DMS53 treated with DMSO at 0.1 percent for 48 hours (cell line): ENCODE data around the gene CYP2E1.
"Not testable (repeated sequence)": the region's sequence is repeated elsewhere in the genome, so short reads cannot be mapped to it uniquely, and the experiment has no call there.

Source experiments
- DNase-seq: peaks from one replicate; lab custom pipeline; 2025; ENCODE audit not compliant: unreplicated experiment; lab: John Stamatoyannopoulos, UW

The CYP2E1 gene

DNA sequence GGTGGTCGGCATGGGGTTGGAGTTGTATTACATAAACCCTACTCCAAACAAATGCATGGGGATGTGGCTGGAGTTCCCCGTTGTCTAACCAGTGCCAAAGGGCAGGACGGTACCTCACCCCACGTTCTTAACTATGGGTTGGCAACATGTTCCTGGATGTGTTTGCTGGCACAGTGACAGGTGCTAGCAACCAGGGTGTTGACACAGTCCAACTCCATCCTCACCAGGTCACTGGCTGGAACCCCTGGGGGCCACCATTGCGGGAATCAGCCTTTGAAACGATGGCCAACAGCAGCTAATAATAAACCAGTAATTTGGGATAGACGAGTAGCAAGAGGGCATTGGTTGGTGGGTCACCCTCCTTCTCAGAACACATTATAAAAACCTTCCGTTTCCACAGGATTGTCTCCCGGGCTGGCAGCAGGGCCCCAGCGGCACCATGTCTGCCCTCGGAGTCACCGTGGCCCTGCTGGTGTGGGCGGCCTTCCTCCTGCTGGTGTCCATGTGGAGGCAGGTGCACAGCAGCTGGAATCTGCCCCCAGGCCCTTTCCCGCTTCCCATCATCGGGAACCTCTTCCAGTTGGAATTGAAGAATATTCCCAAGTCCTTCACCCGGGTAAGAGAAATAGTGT lies at the start of gene CYP2E1:
CYP2E1 (plus strand) TSS at position 407 of the 632 bp plus-strand sequence; CDS start at position 440, 33 bp downstream.
- no peak for DNase-seq

DNA sequence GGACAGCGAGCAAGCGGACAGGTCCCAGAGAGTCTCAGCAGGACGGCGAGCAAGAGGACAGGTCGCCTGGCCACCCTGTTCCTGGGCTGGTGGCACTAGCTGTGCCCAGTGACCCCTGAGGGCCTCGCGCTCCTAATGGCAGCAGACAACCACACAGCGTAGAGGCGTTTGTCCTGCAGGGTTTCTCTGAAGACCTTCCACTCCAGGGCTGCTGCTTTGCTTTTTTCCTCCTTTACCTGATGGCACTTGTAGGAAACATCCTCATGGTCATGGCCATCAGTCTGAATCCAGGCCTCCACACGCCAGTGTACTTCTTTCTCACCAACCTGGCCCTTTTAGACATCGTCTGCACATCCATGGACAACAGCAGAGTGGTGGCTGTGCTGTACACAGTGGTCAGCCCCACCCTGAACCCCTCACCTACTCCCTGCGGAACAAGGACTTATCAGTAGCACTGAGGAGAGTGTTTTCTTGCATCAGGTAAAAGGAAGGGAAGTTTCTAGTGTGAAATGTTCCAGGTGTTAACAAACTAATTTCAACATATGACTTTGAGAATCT lies 46.0 kb upstream of the CYP2E1 start:
- DNase-seq, result no peak

DNA sequence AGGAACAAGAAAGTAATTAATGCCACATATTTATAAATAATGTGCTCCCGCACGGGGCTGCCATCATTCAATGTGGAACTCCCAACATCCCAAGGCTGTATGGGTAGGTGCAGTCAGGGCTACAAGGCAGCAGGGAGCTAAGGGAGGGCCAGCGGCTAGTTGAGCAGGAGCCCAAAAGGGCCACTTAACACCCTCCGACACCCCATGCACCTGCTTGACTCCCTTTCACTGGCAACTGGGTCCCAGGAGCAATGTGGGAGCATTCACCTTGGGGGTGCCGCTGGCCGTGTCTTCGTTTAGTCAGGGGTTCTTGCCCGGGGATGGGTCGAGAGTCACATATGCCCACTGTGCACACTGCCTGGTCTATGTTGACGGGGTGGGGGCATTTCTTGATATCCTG lies 45.5 kb upstream of the CYP2E1 start:
- no peak for DNase-seq

DNA sequence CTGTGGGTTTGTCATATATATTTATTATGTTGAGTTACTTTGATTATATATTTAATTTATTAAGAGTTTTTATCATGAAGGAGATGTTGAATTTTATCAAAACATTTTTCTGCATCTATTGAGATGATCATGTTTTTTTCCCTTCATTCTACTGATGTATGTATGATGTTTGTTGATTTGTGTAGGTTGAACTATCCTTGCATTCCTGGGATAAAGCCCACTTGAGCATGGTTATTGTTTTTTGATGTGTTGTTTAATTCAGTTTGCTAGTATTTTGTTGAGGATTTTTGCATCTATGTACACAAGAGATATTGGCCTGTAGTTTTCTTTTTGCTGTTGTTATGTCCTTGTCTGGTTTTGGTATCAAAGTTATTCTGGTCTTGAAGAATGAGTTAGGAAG lies 42.3 kb upstream of the CYP2E1 start:
- no peak for DNase-seq

DNA sequence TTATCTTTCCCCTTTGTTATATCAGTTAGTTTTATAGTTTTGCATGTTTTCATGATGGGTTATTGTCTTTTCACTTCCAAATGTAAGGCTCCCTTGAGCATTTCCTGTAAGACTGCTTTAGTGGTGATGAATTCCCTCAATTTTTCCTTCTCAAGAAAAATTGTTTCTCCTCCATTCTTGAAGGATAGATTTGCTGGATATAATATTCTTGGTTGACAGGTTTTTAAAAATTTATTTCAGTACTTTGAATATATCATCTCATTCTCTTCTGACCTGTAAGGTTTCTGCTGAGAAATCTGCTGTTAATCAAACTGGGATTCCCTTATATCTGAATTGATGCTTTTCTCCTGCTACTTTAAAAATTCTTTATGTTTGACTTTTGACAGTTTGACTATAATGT lies 40.1 kb upstream of the CYP2E1 start:
- no peak for DNase-seq

DNA sequence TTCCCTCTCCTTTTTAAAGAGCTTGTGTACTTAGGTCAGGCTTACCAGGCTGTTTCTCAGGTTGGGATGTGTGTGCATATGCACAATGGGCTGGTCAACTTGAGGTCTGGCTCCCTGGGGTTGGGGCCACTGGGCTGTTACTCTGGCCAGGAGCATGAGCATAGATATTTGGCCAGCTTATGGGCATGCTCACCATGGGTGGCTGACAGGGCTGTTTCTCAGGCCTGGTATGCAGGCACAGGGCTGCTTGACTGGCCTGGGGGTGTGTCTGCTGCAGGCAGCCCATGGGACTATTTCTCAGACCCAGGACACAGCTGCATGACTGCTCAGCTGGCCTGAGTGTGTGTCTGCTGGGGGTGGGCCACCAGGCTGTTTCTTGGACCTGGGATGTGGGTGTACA lies 38.8 kb upstream of the CYP2E1 start:
- no peak for DNase-seq

DNA sequence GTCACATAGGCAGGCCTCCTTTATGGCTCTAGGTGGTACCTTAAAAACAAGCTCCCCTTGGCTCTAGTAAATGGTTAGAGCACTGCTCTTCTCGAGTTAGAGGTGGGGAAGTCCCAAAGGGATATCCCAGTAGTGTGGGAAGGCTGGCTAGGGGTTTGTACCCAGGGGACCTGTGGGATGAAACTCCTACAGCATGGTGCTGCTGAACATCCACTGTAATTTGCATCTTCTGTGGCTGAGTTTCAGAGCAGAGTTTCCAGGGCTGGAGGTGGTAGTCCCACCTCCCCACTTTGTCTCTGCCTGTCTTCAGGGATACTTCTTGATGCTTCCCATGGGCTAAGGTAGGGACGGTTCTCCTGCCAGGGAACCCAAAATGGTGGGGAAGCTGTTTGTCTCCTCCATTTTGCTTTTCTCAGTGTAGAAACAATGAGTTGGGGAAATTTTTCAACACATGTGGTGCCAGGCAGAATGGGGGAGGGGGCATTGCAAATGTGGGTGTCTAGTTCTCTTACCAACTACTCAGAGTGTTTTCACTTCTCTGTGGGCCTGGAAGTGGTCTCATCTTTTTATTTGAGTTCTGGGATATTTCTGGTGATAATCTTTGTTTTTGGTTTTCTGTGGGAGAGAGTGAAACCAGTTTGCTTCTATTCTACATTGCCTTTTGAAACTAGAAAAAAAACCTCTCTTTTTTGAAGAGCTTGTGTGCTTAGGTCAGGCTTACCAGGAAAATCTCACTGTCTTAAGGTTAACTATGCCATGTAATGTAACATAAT lies 37.2 kb upstream of the CYP2E1 start:
- DNase-seq, result no peak

DNA sequence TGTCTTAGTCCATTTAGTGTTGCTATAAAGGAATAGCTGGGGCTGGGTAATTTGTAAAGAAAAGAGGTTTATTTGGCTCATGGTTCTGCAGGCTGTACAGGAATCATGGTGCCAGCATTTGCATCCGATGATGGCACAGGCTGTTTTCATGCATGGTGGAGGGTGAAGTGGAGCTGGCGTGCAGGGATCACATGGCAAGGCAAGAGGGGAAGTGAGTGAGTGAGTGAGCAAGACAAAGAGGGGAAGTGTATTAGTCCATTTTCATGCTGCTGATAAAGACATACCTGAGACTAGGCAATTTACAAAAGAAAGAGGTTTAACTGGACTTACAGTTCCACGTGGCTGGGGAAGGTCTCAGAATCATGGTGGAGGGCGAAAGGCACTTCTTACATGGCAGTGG lies 33.6 kb upstream of the CYP2E1 start:
- DNase-seq, result not testable (repeated sequence)

DNA sequence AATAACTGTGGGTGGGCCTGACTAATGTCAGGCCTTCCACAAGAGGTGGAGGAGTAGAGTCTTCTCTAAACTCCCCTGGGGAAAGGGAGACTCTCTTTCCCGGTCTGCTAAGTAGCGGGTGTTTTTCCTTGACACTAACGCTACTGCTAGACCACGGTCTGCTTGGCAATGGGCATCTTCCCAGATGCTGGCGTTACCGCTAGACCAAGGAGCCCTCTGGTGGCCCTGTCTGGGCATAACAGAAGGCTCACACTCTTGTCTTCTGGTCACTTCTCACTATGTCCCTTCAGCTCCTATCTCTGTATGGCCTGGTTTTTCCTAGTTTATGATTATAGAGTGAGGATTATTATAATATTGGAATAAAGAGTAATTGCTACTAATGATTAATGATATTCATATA lies 29.8 kb upstream of the CYP2E1 start:
- DNase-seq, result not testable (repeated sequence)

DNA sequence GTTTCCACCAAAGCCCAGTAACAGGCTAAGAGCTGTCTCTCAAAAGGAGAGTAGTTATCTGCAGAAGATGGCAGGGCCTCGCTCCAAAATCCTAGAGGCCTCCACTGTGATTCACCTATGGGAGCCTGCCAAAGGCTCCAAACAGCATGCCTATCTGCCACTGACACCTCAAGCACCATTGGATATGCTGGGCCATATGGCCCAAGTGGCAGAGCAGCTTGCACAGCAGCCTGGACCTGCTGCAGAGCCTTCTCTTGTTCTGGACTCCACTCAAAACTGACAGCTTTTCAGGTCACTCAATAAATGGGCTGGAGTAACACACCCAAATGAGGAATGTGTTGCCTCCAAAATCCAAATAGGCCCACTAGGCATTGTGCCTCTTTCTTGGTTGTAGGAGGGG lies 28.0 kb upstream of the CYP2E1 start:
- not testable (repeated sequence) for DNase-seq

DNA sequence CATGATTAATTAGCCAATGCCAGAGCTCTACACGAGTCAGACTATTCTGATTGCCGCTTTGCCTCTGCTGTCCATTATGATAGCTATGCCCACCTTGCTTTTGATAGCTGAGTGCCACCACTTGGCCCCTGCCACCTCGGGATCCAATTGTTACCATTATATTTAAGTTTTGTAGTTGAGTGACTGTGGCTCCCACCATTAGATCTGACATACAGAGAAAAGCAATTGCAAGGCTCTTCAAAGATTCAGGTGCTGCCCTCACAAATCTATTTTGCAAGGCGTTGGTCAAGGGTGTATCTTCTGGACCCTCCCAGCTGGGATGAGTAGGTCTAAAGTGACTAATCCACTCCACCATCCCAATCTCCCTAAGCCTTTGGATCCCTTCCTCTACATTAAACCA lies 26.3 kb upstream of the CYP2E1 start:
- DNase-seq, result not testable (repeated sequence)

DNA sequence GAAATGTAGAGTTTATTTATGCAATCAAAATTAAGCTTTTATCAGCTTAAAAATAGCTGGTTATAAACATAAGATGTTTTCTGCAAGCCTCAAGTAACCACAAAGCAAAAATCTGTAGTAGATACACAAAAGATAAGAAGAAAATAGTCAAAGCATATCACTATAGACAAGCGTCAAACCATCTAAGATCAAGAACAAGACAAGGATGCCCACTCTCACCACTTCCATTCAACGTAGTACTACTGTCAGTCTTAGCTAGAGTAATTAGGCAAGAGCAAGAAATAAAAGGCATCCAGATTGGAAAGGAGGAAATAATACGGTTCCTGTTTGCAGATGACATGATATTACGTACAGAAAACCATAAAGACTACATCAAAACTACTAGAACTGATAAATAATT lies 17.5 kb upstream of the CYP2E1 start:
- DNase-seq, result no peak

DNA sequence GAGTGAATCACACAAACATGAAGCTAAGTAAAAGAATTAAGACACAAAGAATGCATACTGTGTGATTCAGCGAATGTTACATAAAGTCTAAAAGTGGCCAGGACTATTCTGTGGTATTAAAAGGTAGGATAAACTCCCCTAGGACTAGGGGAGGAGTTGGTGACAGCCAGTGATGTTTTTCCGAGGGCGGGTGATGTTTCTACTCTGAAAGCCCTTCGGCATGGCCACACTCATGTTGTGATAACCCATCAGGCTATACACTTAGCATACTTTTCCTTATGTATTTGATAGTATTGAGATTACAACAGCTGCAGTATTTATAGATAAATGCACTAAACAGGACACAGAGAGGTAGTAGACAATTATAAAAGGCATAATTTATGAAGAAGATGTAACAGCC lies 15.8 kb upstream of the CYP2E1 start:
- no peak for DNase-seq

DNA sequence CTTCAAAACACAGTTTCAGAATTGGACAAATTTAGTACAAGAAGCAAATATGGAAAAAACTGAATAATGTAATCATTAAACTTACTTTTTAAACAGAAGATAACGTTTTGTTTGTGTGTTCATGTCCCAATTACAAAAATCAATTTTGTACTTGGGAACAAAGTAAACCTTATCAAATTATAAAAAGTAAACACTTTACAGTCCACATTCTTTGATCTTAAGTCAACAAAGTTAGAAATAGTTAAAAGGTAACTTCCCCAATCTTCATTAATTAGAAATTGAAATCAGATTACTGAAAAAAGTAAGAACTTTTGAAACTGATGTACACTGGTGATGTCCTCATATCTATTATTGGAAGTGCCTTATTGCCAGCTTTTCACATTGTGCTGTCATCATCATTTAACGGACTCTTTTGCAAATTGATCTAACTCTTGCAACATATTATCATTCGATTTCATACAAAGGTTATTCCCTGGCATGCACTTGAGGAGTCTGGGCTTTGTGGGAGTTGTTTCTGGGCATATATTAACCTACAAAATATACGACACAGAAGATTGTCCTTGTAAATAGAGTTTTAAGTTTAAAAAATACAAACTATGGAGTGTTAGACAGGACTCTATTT lies 15.1 kb upstream of the CYP2E1 start:
- no peak for DNase-seq

DNA sequence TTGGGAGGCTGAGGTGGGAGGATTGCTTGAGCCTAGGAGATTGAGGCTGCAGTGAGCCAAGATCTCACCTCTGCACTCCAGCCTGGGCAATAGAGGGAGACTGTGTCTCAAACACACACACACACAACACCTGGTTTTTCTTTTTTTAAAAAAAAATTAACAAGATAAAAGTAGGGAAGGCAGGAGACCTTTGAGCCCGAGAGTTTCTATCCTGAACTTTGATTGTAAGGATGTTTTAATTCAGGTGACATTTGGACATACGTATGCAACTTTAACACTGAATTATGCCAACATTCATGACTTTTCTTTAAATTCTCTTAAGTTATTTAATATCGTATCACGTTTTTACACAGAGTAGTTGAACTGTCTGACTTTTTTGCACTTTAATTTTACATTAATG lies 11.7 kb upstream of the CYP2E1 start:
- DNase-seq, result no peak

DNA sequence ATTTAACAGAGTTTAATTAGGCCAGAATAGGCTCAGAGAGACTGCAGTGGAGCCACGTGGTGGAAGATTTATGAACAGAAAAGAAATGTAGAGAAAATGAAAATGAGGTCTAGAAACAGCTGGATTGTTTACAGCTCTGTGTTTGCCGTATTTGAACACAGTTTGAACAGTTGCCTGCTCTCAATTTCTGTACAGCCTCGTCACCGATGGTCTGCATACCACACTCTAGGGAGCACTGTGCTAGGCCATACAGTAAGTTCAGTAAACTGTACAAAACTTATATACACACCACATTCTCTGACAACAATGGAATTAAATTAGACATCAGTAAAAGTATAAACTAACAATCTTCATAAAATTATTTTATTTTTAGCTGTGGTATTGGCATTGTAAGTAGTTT lies 11.1 kb upstream of the CYP2E1 start:
- no peak for DNase-seq

DNA sequence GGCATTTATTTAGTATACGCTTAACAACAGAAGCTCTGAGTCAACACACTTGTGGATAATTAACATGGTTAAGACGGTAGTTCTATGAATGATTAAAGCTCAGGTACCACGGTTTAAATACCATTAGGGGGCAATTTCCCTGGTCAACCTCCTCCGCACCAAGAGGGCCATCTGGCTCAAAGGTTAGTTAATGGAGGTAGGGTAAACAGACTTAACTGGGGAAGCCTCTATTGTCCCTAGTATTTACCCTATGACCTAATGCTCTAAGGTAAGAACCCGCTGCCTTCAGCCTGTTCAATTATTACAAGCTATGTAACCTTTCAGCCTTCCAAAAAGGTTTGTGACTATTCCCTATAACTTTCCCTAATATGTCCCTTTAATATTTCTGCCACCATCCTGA lies 8.6 kb upstream of the CYP2E1 start:
- peak; percentile 85 for DNase-seq

DNA sequence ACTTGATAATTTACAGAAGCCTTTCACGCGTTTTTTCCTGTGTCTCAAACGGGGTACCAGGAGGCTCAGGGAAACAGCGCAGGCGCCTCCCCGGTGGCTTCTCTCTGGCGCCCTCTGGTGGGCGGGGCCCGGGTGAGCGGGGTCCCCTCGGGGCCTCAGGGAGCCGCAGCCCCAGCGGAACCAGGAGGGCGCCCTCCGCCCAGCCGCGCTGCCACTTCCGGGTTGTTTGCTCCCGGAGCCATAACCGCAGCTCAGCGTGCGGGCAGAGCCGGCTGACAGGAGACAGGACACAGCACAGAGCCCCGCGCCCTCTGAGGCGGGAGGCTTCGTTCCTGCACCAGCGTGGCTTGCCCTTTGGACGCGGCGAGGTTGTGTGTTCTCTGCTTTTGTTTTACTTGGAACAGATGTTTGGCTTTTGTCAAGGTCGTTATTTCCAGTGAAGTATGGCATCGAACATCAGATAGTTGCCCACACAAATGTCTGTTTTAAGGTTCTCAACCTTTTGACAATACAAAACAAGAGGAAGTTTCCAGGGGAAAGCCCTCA lies 6.9 kb upstream of the CYP2E1 start:
- peak; percentile 70 for DNase-seq

DNA sequence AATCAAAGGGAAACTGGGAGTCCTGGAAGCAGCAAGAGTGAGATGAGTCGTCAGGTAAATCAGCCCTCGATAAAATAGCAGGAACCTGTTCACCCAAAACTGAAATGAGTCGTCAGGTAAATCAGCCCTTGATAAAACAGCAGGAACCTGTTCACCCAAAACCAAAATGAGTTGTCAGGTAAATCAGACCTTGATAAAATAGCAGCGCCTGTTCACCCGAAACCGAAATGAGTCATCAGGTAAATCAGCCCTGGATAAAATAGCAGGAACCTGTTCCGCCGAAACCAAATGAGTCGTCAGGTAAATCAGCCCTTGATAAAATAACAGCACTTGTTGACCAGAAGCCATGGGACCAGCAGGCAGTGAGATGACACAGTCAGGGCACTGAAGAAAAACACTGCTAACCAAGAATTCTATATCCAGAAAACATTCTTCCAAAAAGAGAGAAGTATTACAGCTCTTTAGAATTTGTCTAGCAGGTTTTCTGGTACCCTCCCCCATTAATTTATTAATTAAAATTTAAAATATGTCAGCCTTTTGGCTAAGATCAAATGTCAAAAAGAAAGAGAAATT lies 3.4 kb upstream of the CYP2E1 start:
- no peak for DNase-seq

DNA sequence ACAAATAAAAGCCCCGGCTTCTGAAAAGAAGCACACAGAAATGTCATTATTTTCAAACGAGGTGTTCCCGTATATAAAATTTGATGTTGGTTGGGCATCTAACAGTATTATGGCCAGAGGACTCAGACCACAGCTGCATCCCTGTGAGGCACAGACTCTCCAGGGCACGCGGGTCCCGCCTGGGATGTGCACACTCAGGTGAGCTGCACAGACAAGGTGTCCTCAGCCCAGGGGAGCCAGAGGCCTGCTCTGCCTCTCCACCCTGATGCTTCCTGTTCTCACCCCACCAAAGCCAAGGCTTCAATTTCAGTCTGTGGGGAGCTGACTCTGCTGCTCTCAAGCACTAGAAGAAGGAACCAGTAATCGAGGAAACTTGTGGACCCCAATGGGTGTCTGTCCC lies 1.7 kb upstream of the CYP2E1 start:
- DNase-seq, result no peak

DNA sequence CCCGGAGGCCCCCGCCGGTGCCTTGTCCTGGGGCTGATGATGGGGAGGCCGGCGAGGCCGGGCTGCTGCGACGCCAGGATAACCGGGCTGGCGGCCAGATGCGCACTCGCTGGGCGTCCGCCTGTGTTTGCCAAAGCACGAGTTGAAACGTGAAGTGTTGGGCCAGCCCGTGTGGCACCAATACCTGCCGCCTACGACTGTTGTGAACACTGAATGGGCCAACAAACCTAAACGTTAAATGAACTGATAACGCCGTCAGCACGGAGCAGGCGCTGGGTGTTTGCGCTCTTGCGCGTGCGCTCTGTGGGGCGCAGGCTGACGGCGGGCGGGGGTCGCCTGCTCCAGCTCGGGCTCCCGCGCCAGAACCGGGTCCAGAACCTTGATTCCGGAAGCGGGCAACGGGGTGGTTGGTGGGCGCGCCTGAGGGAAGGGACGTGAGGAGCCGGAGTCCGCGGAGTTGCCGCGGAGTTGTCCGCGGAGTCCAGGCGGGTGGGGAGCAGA lies 658 bp downstream of the CYP2E1 start:
- peak; percentile 15 for DNase-seq
